T-helper 2 cell treated with Interferon-gamma antibody and Interleukin-4, amounts not matched to agents 100 ng/mL and 5 ng/mL, for 36 hours (primary cell): ENCODE measurements around the gene REG1B. TPM values are rescaled to one million over a fixed set of nuclear protein-coding genes. Genes with fewer than 3 reads are reported as not detected.

ENCODE experiments used
- intact Hi-C: fragments of 100-400 bp; cut with micrococcal nuclease; formaldehyde crosslinking; loops from one replicate; pipeline ENCODE4 v1.15.1; 2023
- total RNA-seq: library from RNA; stranded (reverse); gene quantifications from 2 replicates; pipeline ENCODE4 v1.2.3, GENCODE V29; 2022

REG1B gene
- total RNA-seq, result not detected in 2 replicates

DNA sequence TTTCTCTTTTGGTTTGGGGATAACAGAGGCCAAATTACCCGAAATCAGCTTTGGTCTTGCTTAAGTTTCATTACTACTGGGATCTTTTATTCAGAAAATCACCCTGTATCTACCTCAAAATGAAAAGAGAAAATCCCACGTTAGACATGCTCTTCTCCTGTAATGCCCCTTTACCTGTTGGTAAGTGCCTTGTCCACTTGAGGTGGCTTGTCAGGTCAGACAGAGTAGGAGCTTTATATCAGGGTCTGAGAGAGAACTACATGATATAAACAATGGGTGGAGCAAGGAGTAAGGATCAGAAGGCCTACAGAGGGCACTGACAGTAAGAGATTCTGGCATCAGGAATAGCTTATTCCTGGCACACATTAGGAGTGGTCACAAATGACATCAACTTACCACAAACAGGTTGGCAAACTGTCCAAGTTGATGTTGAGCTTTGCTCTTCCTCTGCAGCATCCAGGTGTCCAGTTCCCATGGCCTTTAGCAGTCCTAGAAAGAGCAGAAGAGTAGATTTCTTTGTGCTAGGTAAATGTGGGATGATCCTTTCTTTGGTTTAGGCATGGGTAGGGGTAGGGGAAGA lies at the start of gene REG1B:
Gene REG1B, minus strand, starts transcription at position 209 of the 580 bp plus-strand sequence. CDS start 381 bp downstream, outside the sequence.
- intact Hi-C loops, result no loop called here

DNA sequence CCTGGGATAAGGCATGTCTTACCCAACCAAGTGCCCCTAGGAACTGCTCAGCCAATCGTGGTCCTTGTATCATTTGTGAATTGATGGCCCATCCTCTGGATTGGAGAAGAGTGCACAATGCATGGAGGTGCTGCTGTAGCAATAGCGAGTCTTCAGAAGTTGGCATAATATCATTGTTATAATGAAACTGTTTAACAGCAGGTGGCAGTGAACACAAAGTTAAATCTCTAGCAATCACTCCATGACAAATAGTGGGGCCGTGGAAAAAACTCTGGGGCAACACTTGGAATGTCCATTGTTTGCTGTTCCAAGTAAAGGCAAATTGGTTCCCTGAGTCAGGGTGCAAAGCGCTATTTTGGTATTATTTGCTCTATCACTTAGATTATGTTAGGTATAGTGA lies 43.9 kb upstream of the REG1B start:
- intact Hi-C loops, result no loop called here

- intact Hi-C loops, result no loop called here
These were observed 42.0 kb upstream of the REG1B start for GRCh38 chr2:79129804-79130203.

- intact Hi-C loops, result no loop called here
These were observed 41.5 kb upstream of the REG1B start for GRCh38 chr2:79129260-79129659.

DNA sequence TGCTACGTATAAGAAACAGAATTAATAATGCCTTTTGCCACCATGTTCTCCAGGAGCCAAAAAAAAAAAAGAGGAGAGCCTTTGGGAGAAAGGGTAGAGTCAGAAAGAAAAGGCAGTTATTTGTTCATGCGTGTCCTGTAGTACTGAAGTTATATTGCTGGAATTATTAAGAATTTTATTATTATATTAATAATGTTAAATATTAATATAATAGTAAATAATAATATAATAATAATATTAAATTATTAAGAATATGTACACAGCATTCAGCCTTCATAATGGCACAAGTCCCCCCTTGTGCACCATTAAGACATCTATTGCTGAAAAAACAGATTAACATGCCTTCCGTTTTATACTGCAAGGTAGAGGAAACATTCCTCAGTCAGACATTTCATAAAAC lies 40.6 kb upstream of the REG1B start:
- intact Hi-C loops, result no loop called here

DNA sequence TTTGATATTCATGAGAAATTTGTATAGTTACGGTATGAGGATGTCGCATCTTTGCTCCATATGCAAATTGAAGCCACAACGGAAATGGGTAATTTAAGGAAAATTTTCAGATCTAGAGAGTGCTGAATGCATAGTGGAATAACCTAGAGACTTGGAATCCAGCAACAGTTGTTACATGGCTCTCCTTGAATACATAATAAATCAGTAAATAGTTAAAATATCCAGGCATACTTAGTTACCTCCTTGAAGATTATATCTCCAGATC lies 37.9 kb upstream of the REG1B start:
- intact Hi-C loops, result no loop called here

DNA sequence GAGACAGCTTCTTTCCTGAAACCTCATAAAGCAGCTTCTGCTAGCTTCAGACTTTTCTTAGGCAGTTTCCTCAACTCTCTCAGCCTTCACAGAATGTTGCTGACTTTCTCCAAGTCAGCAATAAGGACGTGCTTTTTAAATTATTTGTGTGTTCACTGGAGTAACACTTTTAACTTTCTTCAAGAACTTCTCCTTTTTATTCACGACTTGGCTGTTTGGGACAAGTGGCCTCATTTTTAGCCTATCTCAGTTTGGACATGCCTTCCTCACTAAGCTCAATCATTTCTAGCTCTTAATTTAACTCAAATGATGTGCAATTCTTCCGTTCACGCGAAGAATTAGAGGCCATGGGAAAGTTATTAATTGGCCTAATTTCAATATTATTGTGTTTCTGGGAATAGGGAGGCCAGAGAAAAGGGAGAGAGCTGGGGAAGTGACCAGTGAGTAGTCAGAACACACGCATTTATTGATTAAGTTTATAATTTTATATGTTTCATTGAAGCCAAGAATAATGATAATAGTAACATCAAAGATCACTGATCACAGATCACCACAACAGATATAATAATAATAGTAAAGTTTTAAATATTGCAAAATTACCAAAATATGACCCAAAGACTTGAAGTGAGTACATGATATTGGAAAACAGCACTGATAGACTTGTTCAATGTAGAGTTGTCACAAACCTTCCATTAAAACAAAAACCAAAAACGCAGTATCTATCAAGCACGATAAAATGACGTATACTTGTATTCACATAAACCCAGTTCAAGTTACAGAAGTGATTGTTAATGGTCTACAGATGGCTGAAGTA lies 37.3 kb upstream of the REG1B start:
- intact Hi-C loops, result no loop called here

GRCh38 chr2:79122676-79123075 lies 34.9 kb upstream of the REG1B start:
- intact Hi-C loops, result no loop called here

- intact Hi-C loops, result no loop called here
These were observed 32.5 kb upstream of the REG1B start, which contains the start of gene REG1A for GRCh38 chr2:79120194-79120713. REG1A (plus strand) TSS chr2:79120488; CDS start chr2:79120862, 374 bp downstream.

GRCh38 chr2:79116997-79117928 lies 29.5 kb upstream of the REG1B start:
- intact Hi-C loops, result no loop called here

DNA sequence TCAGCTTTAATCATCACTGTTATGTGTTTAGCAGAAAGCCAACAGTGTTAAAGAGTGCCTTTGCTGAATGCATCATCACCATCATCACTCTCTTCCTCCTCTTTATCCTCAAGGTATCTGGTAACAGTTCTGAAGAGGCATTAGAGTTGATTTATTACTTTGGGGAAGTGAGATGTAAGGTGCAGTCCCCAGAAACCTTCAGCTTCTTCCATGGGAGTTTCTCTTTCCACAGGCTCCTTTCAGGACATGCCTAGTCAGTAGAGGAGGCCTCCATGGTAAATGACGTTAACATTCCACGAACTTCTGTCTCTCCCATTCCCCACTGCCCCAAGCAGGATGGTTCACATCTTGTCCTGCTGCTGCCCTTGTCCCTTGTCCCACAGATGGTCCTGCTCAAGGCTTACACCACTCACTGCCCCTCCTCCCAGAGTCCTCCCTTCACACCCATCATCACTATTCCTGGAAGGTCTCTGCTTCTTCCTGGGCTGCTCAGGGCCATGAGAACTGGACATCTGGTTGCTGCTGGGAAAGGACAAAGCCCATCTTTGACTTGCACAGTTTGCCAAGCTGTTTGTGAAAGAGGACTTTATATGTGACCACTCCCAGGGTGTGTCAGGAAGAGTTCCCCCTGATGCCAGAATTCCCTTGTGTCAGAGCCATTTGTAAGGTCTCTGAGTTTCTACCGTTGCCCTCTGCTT lies 27.2 kb upstream of the REG1B start:
- intact Hi-C loops, result no loop called here

- intact Hi-C loops, result no loop called here
These were observed 24.5 kb upstream of the REG1B start for GRCh38 chr2:79112269-79112668.

GRCh38 chr2:79105259-79105658 lies 17.5 kb upstream of the REG1B start:
- intact Hi-C loops, result no loop called here

GRCh38 chr2:79103214-79103613 lies 15.4 kb upstream of the REG1B start:
- intact Hi-C loops, result no loop called here

DNA sequence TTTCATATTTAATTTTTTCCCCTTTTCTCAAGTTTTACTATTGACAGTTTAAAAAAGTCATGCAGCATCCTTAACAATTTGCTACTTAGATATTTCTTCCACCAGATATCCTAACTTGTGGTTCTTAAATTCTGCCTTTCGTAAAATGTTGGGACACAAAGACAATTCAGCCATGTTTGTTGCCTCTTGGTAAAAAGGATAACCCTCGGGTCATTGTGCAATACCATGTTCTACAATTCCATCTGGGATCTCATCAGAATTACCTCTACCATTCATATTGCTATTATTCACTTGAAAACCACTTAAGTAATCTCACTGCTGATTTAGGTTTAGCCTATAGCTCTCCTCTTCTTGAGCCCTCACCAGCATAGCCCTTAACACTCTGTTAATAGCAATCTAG lies 13.2 kb upstream of the REG1B start:
- intact Hi-C loops, result no loop called here

DNA sequence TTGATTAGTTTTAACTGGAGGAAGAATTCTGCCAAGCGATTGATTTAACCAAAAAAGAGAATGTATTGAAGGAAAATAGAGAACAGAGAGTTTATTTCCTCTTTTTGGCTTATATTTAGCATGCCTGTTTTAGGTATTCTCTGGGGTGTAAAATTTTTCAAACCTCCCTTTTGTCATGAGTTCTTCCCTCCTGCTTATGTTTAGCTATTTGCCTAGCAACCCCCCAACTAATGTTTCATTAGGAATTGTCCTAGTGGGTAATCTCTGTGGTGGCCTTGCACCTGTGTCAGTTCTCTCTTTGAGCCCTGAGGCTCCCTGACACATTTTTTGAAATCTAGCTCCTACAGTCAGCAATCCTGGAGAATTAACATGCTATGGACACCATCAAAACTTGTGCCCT lies 12.5 kb upstream of the REG1B start:
- intact Hi-C loops, result no loop called here

GRCh38 chr2:79099140-79099686 lies 11.4 kb upstream of the REG1B start:
- intact Hi-C loops, result no loop called here

DNA sequence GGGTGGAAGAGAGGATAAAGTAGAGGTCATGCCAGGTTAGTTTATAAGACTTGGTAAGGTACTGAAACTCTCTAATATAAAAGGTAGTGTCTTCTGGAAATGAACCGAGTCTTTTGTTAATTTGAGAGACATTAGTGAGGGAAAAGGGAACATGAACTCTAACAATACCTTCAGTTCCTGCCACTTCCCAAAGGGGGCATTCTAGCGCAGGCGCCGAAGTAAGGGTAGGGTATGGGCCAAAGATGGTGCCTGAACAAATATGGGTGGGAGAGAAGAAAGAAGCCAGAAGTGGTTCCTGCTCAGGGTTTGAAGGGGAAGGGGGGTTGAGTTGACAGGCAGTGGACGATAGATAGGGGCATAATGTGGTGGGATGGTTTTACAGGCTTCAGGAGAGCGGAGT lies 10.1 kb upstream of the REG1B start:
- intact Hi-C loops, result no loop called here

DNA sequence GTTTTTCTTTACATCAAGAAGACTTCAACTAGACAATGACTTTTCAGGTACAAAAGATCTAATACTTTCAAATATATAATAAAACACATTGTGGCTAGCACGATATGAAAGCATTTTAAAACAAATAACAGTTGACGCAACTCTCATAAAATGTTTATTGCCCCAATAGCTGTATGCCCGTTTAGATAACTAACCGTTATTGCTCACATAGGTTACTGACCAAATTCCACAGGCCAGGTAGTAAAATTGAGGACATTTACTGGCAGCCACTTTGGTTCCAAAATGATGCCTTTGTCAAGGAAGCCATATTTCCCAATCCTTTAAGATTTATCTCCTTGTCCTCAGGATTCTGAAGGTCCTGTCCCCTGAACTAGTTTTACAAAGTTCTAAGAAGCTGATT lies 2.9 kb upstream of the REG1B start:
- intact Hi-C loops, result no loop called here

DNA sequence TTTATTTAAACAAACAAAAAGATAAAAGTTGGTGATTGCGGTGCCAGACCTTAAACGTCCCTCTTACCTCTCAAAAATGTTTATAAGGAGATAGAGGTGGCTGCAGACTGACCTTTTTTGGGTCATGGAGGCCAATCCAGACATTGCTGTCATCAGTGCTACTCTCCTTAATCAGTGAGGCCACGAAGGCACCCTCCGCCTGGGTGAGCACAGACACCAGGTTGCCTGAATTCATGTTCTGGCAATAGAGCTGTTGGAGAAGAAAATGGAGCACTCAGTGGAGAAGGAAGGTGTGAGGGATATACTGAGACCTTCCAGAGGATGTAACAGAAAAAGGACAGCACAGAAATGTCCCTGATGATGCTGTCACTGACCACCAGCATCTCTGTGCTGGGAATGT lies 1.5 kb downstream of the REG1B start:
- intact Hi-C loops, result no loop called here

DNA sequence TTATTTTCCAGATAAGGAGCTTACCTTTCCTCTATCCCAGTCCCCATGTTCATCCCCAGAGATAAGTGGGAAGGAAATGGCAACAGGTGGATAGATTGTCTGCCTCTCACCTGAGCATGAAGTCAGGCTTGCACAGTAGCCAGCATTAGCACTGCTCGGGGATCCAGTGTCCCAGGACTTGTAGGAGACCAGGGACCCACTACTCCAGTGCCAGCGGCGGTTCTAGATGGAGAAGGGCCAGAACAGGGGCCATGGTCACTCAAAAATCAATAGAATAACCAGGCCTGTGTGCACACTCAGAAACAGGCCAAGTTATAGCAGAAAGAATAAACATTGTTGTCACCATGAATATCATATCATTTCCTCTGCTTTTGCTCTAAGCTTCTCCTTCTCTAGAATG lies 2.4 kb downstream of the REG1B start:
- intact Hi-C loops, result no loop called here
